UCSD-AML1 (cell line): ENCODE data around the gene CDRT4.
"Not testable (repeated sequence)": the region's sequence is repeated elsewhere in the genome, so short reads cannot be mapped to it uniquely, and the experiment has no call there.

ENCODE experiments used
- DNase-seq: peaks from one replicate; lab custom pipeline; 2025; ENCODE audit not compliant: unreplicated experiment; lab: John Stamatoyannopoulos, UW

CDRT4 gene

DNA sequence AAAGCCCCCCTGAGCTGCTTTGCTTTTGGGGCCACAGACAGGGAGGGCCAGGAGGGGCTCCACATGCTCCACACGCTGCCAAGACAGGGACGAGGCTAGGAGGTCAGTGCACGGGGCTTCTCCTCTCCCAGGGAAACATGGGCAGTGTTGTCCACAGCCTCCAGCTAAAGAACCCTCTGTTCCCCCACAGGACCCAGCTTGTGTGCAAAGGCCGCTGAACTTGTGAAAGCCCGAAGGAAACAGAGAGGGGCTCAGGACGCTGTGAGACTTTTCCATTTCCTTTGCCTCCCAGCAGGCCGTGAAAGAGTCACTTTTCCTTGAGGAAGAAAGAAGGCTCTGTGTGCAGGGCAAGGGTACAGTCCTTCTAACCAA, 9.7 kb downstream of the CDRT4 start:
- no peak for DNase-seq

DNA sequence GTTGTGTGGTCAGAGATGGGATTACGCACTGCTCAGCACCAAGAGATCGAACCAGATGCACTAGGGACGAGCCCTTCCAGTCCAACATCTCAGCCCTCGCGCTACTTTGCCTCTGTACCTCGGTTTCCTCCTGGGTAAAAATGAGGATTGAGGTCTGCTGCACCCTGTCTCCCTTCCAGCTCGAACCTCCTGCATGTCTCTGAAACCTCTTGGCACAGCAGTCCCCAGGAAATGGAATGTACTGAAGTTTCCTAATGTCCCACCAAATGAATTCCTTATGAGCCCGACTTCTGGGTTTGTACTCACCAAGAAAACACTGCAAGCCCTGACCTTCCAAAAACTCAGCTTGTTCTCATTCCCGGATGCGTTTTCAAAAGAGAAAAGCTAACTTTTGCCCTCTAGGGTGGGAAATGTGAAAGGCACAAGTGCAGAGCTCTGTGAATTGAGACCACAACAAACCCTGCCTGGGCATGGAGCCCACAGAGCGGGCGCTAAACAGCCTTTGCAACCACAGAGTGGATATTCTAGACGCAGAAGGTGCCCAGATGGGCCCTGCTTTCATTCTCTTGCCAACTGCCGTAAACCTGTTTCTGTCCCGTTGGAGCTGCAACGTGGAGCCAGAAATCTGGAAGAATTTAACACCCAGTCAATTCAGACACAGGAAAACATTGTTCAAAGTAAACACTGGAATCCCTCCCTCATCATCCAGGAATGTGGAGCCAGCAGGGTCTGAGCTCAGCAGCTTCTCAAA, 10.3 kb downstream of the CDRT4 start:
- no peak for DNase-seq

DNA sequence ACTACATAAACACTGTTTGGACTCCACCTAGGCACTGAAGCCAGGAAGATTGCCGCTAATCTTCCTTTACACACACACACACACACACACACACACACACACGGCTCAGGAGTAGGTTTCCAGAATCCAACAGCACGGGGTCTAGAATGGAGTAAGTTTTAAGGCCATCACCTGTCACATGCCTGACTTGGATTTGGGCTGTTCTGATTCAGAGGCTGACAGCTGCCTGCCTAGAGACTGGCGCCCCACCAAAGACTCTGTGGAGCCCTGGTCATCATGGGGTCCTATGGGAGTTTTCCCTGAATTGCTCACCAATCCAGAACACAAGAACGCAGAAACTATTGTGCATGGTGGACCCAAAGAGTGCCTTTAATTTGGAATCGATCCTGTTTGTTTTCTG, 10.9 kb downstream of the CDRT4 start:
- DNase-seq = no peak

DNA sequence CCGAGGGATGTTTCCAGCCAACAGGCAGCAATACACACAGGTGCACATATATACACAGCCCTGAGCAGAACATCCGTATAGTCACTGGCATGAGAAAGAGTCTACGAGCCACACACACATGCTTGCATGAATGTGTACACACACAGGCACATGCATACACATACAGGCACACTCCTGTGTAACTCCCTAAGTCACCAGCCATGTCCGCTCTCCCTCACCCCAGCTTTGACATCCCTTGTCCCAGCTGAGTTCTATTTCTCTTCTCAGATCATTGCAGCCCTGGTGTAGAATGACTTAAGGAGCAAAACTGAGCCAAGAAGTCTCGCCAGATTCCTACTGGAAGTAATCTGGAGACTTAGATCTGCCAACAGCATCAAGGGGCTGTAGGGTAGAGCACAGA, 13.1 kb downstream of the CDRT4 start:
- no peak for DNase-seq

DNA sequence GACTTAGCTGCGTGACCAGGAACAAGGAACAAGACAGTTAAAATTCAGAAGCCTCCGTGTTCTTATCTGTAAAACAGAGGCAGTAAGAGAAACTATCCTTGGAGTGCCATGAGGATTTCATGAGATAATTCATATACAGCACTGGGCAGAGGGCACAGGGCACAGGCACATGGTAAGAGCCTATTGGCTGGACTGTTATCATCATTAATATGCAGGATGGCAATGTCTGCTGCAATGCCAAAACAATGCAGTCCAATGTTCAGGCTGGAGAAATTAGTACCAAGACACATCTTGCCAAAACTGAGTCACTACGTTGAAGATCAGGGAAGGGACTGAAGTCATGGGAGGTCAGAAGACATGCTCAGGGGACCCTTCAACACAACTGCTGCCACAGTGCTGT, 13.6 kb downstream of the CDRT4 start:
- DNase-seq = no peak

DNA sequence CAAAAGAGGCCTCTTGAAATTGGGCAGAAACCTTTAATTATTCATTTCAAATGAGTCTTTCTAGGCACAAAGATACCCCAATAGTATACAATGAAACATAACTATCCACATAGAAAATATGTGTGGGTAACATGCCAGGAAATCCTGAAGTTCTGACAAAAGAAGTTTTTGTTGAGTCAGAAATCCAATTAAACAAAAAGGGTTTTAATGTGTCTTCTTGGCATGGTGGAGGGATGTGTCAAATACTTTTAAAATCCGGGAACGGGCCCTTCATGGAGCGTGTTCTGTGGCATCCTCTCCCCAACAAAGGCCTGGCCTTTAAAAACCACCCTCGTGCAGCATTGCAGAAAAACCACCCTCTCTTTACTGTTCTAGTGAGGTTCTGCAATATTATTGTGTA, 14.2 kb downstream of the CDRT4 start:
- no peak for DNase-seq

DNA sequence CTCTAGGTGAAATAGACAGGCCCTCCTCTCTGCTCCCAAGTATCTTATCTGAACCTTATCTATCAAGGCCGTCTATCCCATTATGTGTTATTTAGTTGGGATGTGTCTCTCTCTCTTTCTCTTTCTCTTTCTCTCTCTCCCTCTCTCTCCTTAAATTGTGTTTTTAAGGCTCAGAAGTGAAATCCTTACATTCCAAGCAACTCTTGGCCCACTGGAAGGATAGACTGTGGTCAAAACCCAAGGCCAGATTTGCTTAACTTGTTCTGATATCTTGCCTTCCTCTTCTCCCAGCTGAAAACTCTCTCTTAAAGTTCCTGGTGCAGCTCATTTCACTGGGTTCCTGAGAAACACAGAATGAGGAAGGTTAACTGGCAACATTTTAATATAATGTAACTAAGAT, 14.7 kb downstream of the CDRT4 start:
- no peak for DNase-seq

DNA sequence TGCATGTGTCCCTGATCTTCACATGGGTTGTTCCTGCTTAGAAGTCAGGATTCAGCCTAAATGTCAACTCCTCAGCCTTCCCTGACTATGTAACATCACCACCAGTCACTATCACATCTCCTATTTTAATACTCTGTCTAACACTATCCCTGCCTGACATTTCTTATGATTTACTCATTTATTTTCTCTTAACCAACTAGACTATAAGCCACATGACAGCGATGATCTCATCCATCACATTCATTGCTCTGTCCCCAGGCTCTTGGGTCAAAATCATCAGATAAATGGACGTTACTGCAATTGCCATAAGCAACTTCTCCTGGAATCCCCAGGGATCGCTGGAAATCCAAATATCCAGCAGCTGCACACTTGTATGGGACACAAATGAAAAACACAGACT, 15.7 kb downstream of the CDRT4 start:
- DNase-seq = no peak

DNA sequence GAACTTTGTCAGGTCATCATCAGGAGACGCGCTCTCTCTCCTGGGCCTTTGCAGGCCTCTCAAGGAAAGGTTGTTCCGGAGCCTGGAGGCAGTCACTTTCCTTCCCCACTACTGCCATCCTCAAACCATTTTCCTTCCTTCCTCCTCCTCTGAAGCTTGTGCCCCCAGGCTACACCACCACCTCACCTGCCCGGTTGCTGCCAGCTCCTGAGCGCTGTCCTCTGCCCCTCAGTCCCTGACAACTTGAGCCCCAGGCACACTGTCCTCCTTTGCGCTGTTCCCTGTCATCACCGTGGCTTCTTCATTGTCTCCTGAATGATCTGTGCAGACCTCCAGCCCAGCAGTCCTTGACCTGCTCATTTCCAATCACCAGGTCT, 18.9 kb downstream of the CDRT4 start:
- DNase-seq = no peak

DNA sequence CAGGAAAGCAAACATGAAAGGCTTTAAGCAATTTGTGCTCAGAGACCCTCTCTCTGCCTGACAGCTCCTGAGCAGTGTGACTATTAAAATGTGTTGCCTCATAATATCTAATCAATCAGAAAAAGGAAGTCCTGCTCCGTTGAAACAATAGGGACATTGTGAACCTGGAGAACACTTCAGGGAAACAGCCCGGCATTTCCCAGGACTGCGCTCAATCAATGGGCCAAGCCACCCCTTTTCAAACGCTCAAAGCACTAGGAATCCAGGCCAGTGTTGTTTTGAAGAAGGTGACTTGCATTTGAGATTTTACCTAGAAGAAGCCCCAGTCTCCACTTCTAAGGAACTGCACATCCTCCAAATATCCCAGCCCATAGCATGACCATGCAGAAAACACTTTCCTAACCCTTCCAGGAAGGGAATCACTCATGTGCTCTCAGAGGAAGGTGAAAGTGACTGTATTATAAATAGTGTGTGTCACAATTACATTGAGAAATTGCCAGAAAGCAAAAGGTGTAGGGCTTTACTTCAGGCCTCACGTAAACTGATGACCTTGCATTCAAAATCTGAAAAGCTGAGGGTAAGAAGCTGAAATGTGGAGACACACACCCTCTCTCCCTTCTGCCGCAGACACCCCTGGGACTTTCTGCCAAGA, 19.4 kb downstream of the CDRT4 start:
- no peak for DNase-seq

DNA sequence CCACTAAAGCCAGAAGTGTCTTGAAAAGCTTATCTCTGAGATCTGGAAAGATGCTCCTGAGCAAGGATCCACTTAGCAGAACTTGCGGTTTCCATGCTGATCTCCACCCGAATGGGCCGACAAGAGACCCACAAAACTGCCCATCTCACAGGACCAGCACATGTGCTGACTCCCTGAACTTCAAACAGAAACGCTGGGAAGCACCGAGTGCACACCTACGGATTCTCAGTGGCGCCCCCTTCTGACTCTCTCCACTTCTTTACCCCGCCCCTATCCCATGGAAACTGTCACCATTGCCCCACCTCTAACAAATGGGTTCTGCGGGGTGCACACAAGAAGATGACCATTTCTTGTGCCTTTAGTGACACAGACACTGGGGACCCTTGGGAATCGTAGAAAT, 21.4 kb downstream of the CDRT4 start:
- DNase-seq = no peak

DNA sequence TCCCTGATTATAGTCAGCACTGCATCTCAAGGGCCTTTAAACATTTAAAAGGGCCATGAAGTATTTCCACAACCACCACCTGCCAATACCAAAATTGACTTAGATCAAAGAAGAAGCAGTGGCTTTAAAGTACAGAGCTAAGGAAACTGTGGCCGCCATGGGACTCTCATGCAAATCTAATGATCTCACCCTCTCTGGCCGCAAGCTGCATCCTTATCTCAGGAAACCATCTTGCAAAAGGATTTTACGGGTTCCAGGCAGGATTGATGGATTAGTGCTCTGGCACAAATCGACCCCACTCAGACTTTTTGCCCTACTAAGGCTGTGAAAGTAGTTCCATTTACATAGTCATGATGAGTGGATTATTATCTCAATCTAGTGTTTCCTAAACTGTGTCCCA, 22.6 kb downstream of the CDRT4 start:
- peak; percentile 30 for DNase-seq

DNA sequence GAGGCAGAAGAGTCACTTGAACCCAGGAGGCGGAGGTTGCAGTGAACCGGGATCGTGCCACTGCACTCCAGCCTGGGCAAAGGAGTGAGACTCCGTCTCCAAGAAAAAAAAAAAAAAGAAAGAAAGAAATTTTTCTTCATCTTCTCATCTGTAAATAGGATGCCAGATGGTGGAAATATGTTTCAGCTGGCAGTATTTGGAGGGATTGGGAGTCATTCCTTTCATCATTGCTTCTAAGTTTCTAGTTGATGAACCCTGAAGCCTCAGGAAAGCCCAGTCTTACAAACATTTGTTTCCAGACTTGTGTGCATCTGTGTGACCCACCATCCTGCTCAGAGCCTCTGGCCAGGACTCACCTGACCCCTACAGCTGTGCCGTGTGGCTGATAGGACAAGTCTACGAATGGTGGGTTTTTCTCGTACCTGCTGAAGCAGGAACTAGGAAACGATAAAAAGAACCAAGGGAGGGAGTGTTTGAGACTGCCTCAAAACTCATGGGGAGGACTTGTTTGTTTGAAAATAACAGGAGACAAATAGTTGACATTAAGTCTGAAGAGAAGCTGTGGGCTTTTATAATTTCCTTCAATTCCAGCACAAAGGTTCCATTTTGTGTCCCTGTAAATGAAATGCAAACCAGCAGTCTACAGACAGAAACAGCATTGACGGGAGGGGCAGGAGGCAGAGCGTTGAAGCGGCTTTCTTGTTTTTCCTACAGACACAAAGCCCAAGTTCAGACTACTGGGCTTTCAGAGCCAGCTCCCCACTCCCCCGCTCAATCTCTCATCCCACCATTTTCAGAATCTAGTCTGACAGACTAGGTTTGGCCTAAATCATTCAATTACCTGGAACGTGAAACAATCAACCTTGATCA, 24.9 kb downstream of the CDRT4 start:
- no peak for DNase-seq

DNA sequence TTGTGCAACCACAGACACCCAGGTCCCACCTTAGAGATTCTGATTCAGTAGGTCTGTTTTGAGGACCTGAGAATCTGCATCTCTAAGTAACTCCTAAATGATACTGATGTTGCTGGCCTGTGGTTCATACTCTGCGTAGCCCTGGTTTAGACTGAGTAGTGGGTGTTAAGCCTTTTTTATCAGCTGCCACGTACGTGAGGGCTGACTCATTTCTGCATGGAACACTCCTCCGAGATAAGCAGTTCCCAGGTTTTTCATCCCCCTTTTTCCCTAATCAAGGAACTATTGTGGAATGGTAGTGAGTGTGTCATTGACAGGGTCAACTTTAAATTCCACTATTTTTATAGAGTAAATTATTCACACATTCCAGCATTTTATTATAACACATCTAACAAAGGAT, 26.1 kb downstream of the CDRT4 start:
- no peak for DNase-seq

DNA sequence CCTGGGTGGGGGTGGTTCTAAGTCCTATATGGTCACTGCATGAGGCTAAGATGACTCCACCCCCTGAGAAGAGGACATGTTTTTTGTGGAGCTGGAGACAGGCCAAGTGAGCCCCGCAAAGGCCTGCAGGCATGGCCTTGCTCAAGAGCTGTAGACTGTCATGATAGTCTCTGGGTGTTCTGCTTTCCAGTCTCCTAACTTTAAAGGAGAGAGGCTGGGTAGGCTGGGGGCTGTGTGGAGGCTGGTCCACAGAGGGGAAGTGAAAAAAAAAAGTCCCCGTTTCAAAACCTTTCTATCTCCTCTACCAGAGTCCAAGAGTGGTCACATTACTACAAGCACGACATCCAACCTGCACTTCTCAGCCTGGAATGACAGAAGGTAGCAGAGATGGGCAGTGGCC, 27.1 kb downstream of the CDRT4 start:
- no peak for DNase-seq

DNA sequence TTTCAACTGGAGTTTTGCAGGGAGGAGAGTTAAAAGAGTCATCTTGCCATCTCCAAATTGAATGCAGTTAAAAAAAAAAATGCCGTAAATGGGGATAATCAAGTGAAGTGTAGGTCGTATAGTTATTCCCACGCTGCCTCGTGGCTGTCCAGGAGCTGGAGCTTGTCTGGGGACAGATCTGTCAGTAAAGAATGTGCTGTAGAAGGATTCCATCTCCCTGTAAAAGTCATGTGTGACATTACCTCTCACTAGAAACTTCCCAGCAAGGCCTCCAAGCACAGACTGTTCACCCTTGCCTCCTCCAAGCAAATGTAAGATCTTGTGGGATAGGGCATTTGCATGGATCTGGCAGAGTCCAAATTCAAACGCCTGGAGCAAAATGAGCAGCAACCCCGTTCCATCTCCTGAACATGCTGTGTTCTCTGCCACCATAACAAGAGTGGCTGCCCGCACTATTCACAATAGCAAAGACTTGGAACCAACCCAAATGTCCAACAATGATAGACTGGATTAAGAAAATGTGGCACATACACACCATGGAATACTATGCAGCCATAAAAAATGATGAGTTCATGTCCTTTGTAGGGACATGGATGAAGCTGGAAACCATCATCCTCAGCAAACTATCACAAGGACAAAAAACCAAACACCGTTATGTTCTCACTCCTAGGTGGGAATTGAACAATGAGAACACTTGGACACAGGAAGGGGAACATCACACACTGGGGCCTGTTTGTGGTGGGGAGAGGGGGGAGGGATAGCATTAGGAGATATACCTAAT, 28.0 kb downstream of the CDRT4 start:
- DNase-seq = not testable (repeated sequence)

DNA sequence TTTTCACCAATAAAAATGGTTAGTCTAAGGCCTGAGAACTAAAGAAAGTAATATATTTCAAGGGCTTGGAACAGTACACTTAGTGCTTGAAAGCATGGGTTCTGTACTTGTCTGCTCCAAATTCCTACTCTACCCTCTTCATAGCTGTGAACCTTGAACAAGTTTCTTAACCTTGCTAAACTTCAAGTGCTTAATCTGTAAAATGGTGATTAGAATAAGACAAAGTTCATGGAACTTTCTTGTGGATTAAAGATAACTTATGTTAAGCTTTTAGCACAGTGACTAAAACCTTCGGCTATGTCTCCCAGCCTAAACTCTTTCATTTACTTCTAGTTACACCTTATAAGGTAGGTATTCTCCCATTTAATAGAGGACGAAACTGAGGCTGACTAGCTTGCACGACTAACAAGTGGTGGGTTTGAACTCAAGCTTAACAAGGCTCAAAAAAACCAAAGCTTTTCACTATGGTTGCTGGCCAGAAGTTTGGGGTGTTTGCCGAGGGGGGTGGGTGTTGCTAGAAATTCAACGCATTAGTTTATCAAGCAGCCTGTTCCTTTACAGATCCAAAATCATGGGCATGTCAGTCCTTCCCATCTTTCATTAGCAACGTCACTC, 28.8 kb downstream of the CDRT4 start:
- DNase-seq = no peak

DNA sequence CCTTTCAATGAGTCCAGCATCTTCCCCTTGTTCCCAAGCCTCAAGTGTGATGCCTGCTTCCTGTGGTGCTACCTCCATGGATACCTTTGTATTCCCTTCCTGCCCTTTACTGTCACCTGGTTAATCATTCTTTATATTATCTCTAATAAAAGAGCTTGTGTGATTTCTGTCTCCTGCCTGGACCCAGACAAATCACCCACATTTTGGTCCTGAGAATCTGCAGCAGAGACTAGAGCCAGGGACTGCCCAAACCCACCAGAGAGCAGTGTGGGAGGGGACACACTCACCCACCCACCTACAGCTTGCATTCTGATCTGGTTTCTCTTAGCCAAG, 30.2 kb downstream of the CDRT4 start:
- no peak for DNase-seq

DNA sequence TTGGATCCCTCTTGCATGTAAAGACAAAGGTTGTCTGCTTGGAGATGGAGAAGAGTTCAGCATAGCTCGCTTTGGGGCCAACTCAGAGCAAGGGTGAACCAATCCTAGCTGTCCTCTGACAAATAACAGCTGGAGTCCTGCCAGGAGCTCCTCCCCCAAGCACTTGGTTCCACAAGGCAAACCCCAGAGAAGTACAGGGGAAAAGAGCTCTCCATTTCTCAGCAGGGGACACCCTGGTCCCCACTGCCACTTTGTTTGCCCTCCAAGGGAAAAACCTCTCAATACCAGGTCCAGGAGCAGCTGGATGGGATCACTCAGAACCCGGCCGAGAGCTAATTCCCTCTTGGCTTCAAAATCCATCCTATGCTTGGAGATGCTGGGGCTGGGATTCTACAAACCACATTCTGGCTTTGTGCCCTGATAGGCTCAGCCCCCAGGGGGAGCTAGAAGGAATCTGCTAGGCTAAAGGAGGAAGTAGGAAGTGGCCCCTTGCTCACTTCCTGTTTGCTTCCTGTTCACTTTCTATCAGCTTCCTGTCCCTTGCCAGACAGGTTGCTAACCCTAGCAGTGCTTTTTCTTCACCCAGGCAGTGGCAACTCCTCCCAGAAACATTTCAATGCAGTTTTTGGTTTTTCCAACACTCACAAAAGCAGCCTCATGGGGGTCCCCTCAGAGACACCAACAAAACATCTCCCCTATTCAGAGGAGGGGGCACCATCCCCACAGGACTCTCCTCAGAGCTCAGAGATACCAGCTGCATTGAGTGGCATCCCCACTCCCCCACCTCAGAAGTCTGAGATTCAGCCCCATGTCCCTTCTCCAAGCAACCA, 30.7 kb downstream of the CDRT4 start:
- DNase-seq = peak; percentile 40

DNA sequence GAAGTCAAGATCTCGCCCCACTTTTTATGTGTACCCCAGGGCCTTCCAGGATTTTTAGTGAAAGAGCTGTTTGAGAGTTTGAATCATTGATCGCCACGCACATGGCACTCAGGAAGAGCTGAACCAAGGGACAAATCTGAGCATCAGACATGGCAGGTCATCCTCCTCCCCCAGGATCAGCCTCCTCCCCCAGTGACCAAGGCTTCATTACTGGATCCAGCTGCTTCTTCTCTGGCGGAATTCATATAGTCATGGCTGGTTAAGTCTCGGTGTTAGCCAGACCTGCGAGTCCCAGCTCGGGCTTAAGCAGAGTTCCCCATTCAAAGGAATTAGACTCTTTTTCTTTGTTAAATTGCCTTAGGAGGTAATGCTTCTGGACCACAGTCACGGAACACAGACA, 32.5 kb downstream of the CDRT4 start:
- no peak for DNase-seq
